Measurements from ENCODE around the gene SYDE2.

DNA sequence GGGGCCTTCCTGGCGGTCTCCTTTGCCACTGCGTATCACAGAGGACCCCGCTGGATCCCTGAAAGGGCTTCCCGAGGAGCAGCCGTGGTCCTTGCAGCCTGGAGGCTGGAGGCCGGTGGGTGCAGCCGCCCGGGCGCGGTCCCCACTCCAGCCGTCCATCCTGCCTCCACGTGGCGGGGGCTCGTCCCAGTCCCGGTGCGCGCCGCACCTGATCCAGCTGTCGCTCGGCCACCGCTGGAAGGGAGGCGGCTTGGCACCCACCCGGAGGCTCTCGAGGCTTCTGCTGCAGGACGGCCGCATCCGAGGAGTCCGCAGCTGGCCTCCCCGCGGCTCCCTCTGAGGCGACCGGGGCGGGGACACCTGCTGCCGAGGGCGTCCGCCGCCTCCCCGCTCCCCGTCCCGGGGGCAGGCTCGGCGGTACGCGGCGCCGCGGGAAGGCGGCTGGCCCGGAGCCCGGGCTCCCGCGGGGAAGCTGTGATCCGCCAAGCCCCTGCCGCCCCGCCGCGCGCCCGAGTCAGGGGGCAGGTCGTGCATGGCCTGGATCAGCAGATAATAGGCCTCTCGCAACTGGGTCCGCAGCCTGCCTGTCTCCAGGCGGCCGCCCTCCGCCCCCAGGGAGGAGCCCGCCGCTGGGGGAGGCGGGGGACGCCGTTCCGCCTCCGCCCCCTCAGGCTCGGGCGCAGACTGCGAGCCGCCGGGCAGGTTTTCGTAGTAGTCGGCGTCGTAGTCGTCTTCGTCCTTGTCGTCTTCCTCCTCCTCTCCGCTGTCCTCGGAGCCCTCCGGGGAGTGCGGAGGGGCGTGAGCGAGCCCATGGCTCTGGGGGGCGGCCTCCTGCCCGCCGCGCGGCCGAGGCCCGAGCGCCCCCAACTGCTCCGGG is at the start of gene SYDE2:
- TF ChIP-seq CTCF (conservative IDR thresholded peaks at IDR 0.05) (no peak), ZFX (IDR thresholded peaks at IDR 0.05) (no peak)

Data from C4-2B (cell line).